GM19043 (cell line): Measurements from ENCODE around the gene SSTR3.
"Not testable (repeated sequence)": the region's sequence is repeated elsewhere in the genome, so short reads cannot be mapped to it uniquely, and the experiment has no call there.

Experiments
- ATAC-seq: cut with Tn5 transposase; IDR thresholded peaks from one replicate; pipeline ENCODE4 v1.9.1; 2021; ENCODE audit warnings: low read depth; ENCODE audit not compliant: unreplicated experiment

The SSTR3 gene

DNA sequence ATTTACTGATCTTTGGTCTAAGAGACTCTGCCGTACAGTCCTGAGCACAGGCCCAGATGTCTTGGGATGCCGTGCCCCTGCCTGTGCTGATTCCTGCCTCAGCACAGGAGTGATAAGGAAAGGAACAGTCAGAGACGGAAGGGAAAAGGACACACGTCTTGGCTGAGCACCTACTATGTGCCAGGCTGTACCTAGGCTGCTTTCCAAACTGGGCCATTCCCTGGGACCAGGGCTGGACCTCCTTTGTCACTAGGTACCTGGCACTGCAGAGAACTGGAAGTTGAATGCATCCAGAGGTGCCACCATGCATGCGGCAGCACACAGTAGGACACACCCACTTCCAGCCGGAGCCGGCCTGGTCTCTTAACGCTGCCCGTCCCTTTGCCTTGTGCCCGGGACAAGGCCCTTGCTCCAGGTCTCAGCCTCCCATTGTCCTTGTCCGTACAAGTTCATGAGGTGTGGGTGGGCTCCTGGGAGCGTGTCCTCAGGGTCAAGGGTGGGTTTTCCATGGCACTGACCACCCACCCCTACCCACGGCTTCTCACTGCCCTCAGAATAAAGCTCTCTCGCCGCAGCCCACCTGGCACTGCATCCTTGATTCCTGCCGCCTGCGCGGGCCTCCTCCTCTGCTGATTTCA is 1.1 kb upstream of the SSTR3 start:
- no peak for ATAC-seq

DNA sequence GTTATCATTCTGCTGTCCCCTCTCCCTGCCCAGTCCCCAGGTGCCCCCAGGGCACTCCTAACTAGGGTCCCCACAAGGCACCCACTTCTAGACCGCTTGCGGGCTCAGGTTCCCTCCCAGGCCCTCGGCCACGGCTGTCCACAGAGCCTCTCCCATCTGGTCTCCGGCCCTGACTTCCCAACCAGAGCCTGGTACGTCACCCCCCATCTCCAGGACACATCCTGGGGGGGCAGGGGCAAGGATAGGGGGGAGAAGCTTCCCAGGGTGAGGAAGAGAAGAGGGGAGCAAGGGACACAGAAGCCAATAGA is 457 bp downstream of the SSTR3 start:
- ATAC-seq, result no peak

DNA sequence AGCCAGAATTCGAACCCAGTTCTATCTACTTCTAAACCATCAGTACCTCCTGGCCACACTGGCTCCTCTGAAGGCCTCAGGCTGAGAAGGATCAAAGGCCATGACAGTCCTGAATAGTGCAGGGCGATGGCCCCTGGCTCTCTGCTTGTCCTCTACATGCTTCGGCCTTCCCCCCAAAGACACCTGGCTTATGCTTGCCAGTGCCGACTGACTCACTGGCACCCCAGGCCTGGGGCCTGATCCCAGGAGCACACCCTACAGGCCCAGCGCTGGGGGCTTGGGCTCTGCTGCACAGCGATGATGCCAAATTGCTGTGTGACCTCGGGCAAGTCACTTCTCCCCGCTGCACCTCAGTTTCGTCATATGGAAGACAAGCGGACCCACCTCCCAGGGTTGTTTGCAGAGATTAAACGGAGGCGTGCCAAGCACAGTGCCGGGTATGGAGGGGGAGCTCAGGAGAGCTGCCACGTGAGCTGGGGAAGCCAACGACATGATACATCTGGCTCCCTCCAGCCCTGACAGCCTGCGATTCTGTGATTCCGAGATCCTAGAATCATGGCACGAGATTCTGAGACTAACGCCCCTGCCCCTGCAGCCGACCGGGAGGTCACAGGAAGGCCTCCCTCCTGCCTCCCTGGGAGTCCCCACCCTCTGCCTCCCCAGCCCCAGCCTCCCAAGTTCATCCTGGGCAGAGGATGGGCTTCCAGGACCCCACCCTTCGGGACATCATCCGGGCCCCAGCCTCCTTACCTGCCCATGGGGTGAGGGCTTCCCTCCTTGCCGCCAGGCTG is 1.0 kb downstream of the SSTR3 start:
- ATAC-seq, result no peak

DNA sequence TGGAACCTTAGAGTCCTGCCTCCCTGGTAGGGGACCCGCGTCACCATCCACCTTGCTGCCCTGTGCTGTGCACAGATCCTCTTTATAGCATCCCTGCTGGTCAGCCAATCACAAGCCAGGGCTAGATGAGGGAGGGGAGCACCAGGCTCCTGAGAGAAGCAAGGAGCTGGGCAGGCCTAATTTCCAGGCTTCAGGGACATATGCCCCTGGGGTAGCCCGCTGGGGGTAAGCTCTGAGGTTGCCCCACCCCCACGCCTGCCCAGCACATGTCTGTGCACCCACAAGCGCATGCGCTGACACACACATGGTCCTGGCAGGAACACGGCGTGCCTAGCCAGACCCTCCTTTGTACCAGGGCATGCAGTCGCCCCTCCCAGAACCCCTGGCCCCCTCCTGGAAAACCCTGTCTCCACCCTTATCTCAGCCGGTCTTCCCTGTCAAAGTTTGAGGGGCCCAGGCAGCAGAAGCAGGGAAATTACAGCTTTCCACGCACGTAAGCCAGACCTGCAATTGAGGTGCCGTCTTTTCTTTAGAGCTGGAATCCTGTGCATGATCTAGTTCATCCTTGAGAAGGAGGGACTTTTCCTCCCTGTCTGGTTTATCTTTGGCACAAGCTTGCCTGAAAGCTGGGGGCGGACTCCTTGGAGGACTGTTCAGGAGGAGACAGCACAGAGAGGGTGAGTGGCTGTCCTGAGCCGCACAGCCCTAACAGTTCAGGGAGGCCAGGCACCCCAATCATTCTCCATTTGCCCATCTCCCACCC is 2.1 kb downstream of the SSTR3 start:
- ATAC-seq, result no peak

DNA sequence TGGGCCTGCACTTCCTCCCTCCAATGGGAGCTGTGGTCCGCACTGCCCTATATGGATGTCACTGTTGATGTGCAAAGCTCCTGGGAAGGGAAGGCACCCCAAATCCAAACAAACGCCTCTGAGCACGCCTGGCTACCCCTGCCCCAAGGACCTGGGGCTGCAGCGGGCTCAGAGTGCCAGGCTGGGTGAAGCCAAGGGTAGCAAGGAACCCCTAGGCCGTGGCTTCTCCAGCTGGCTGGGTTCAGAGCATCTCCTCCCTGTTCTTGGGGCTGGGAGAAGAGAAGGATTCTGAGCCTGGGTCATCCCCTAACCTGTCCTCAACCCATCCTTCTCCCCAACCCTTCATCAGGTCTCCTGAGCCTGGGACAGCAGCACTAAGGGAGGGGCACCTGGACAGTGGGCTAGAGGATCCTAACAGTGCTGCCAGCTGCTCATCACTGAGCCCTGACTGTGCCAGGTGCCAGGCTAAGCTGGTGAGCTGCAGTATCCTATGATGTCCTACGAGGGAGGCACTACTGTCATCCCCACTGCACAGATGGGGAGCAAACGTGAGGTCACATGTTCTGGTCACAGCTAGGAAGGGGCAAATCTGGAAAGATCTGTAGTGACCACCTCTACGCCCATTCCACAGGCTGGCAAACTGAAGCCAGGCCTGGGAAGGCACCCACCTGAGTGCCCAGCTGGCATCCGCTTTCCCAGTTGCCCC is 3.0 kb downstream of the SSTR3 start:
- ATAC-seq, result no peak

DNA sequence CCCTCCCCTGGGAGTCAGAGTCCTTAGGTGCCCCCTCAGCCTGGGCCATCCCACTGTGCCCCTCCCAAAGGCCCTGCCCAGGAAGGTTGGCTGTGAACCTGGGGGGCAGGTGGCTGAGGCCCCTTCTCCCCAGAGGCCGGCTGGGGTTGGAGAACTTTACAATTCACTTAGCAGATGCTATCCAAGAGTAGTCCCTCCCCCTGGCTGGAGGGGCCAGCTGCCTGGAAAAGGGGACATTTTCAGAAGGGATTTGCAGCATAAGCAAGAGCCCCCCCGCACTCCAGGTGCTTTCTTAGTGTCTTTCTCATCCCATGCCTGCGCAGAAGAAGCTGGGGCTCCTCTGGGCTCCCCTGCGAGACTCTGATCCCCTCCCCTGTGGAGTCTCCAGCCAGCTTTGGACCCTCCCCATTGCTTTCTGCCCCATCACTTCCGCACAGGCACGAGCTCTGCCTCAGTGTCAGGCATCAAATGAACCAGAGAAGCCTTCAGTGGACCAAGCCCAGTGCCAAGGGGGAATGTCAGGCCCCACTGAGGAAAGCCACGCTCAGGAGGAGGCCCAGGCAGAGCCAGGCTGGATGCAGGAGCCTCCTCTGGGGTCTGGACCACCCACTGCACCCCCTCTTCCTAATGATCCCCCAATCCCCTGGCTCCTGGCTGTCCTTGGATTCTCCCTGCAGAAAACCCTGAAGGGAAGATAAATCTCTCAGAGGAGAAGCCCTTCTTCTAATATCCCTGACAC is 3.7 kb downstream of the SSTR3 start:
- ATAC-seq, result no peak

DNA sequence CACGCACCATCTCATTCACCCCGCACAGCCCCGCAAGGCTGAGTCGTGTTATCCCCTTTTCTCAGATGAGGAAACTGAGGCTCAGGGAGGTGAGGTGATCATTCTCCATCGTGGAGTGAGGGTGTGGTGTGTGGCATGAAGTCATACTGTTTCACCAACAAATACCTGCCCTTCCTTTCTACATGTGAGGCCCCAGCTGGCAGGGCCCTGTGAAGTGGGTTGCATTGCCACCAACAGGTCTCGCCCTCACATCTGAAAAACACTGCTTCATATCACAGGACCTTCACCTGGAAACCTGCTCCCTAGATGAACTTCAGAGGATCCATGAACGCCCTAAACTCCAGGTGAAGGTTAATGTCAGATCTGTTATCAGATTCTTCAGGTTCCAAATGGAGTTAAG is 4.3 kb downstream of the SSTR3 start:
- no peak for ATAC-seq

DNA sequence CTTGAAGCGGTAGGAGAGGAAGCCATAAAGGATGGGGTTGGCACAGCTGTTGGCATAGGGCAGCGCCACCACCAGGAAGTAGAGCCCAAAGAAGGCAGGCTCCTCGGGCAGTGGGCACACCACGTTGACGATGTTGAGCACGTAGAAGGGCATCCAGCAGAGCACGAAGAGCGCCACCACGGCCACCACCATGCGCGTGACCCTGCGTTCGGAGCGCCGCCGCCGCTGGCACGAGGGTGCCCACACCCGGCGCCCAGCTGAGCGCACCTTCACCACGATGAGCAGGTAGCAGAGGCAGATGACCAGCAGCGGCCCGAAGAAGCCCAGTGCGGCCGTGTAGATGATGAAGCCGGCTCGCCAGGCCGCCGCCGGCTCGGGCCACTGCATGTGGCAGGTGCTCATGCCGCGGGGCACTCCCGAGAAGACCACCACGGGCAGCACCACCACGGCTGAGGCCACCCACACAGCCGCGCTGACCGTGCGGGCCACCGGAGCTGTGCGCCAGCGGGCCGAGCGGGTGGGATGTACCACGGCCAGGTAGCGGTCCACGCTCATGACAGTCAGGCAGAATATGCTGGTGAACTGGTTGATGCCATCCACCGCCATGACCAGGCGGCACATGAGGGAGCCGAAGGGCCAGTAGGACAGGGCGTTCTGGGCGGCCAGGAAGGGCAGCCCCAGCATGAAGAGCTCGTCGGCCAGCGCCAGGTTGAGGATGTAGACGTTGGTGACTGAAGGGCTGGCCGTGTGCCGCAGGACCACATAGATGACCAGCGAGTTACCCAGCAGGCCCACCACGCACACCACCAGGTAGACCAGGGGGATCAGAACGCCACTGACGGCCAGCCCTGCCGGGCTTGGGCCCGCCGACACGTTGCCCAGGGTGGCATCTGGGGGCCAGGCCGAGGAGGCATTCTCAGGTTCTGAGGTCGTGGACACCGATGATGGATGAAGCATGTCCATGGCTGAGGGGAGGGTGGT is 5.1 kb downstream of the SSTR3 start:
- ATAC-seq, result no peak

DNA sequence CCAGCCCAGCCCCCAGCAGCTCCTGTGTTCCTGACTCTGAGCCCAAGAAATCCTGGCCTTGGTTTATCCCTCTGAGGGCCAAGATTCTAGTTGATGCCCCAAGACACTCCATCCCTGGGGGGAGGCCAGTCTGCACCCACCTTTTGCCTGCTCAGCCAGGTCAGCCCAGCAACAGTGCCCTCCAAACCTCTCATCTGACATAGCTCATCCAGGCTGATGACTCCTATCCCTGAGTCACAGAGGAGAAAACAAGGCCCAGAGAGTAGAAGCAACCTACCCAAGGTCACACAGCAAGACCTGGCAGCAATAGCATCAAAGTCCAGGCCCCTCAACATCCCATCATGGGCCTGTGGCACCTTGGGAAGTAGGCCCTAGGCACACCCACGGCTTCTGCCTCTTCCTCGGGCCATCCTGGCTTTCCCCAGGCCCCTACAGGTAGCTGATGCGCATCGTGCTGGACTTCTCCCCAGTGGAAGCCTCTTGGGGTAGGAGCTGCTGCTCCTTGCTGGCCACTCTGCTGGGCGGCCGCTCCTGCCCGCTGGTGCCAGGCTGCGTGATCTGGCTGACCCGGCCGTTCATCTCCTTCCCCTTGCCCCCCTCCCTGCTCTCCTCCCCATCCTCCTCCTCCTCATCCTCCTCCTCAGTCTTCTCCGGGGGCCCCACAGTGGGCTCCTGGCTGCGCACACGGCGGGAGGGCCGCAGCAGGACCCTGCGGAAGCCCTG is 6.0 kb downstream of the SSTR3 start:
- no peak for ATAC-seq

DNA sequence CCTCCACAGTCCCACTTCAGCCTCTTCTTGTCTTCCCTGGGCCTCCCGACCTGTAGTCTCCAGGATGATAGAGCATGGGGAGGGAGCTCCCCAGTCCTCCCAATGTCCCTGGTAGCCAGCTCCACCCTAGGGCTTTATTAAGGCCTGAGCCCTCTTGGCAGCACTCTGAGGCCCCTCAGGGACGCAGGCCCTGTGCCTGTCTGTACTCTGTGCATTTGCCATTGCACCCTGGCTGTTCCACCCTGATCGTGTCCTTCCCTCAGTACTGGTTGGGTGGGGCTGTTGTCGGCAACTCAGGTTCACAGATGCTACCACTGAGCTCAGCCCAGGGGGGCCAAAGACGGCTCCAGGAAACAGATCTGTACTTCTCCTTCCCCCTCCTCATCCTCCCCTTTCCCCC is 7.2 kb downstream of the SSTR3 start:
- no peak for ATAC-seq

DNA sequence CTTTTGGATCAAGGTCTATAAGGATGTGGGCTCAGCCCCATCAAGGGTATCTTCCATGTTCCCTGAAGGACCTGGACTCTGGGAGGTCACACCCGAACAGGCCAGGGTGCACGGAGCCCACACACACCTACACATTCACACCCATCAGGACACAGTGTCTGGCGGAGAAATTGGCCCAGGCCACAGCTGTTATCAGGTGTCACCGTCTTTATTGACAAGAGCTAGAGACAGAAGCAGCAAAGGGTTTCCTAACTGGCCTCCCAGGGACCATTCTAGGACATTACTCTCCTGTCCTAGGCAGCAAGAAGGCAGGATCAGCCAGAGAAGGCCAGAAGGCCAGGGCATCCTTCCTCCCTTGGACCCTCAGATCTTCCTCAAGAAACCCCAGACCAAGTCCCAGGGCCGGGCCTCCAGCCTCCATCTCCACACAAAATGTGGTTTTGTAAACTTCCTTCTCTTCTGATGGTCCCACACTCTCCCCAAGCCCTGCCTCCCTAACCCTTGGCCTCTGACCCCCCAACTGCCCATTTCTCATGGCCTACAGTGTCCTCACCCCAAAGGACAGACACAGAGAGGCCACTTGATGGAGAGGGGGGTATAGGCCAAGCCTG is 8.1 kb downstream of the SSTR3 start:
- no peak for ATAC-seq

DNA sequence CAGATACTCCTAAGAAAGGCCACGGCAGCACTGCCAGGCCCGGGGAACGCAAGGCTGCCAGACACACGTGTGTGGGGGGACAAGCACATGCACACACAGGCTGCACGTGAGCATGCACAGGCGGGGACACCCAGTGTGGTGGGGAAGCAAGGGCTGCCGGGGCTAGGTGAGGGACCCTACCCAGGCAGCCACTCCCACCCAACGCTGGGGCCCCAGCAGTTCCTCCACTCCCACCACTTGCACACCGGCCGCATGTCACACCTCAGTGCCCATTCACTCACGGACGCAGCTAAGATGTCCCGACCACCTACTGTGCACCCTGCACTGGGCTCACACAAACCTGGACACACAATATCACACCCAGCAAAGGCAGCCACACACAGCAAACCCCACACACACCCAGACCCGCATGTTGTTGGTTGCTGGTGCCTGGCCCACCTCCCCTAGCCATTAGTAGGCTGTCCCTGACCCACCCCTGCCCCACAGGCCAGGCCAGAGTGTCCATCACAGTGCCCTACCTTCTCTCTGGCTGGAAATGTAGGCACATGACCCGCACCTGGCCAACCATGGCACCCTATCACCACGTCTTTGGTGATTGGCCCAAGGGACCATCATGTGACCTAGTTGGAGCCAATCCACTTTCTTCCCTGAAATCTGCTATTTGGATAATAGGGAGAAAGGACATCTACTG is 8.8 kb downstream of the SSTR3 start:
- ATAC-seq, result no peak

DNA sequence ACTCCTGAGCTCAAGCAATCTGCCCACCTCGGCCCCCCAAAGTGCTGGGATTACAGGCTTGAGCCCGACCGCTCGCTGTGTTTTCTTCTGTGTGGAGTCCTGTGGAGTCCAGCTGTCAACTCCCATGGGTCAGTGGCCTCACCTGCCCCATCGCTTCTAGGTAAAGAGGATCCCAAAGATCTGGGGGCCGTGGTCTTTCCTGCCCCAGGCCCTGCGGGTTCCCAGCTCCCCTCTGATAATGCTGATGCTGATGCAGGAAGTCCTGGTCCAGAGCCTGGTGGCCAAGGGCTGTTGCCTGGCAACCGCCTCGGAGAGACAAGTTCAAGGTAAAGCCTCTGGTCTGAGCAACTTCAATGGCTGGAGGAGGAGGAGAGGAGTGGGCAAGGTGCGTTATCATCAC is 9.6 kb downstream of the SSTR3 start:
- ATAC-seq, result no peak

DNA sequence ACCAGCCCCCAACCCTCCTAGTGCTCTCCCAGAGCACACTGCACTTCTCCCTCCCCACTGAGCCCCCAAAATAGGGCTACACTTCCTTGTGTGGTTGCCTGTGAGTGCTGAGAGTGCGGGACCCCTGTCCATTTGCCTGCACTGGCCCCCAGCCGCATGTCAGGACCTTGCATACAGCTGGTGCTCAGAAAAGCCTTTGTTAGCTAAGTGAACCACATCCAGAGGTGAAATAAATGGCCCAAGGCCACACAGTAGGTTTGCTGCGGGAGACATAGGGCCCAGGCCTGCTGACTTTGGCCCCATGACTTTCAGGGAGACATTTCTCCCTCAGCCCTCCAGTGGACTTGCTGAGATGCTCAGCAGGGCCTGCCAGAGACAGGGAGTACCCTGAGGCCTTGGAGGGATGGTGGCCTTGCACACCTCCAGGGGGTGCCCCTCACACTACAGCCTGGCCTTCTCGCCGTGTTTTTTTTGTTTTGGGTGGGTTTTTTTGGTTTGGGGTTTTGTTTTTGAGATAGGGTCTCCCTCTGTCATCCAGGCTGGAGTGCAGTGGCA is 10.2 kb downstream of the SSTR3 start:
- no peak for ATAC-seq

DNA sequence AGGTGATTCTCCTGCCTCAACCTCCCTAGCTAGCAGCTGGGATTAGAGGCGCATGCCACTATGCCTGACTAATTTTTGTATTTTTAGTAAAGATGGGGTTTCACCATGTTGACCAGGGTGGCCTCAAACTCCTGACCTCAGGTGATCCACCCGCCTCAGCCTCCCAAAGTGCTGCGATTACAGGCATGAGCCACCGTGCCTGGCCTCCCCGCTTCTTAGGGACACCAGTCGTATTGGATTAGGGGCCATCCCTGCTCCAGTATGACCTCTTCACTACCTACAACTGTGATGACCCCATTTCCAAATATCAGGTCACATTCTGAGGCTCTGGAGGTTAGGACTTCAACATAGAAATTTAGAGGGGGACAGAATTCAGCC is 10.8 kb downstream of the SSTR3 start:
- not testable (repeated sequence) for ATAC-seq

DNA sequence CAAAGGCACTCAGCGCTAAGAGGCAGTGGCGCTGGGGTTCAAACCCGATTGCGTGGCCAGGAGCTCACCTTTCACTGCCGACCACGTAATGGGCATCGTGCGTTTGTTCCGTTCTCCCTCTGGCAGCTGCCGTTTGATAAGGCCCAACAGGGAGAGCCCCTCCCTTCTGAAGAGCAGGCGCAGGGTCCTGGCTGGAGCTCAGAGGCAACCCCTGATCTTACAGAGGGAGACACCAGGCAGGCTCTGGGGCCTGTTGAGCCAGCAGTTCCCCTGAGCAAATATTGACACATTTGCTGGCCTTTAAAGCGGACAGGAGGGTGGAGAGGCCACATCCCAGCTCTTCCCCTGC is 12.5 kb downstream of the SSTR3 start:
- no peak for ATAC-seq

DNA sequence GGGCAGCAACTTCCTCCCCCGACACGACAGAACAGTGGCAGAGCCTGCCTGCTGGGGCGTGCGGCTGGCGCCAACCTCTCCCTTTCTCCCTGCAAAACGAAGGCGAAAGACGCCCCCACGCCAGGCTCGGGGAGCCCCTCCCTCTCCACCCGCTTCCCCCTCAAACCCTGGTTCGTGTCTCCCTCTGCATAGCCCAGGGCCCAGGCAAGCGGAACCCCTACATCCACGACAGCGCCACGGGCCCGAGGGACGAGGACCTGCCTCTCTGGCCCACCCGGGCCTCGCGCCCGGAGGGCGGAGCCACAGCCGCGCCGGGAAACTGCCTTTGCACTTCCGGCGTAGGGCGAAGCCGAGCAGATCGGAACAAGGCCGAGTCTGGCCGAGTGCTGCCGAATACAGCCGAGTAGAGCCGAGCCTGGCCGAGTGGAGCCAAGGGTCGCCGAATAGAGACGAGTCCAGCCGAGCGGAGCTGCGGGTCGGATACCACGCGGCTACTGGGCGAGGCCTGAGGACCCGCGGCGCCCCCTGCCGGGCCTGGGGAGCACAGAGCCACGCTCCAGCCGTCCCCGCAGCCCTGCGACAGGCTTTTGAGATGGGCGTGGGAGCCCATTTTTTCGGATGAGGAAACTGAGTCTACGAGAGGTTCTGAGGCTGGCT is 13.0 kb downstream of the SSTR3 start:
- peak; percentile 90 for ATAC-seq
